ENCODE data around the gene ARHGAP6. TPM values are rescaled to one million over a fixed set of nuclear protein-coding genes. Genes with fewer than 3 reads are reported as not detected.

ARHGAP6 gene
- total and polyA plus RNA-seq, 9 of the 15 experiments (the other 6 are each of a cell fraction or from before 2014, with no cell fraction given), result 12.5 to 63.6 (median 41.8) TPM

GRCh38 chrX:11461201-11462001 is 204.3 kb downstream of the ARHGAP6 start (continued):
- no peak for TF ChIP-seq ZBTB40 (IDR thresholded peaks at IDR 0.05)
- TF ChIP-seq ZBTB40 (CRISPR knock-in tag; IDR thresholded peaks at IDR 0.05), result no peak
- peak in 1 of 2 experiments; percentile 30; a peak in 1 of 4 replicates for TF ChIP-seq ZNF639 (CRISPR knock-in tag; conservative IDR thresholded peaks at IDR 0.05 in 1 of 2, IDR thresholded peaks at IDR 0.05 in 1 of 2)
- no peak for TF ChIP-seq NFYB (IDR thresholded peaks at IDR 0.05; ENCODE audit: extremely low read depth, insufficient read length)
- no peak for TF ChIP-seq ZNF830 (CRISPR knock-in tag; IDR thresholded peaks at IDR 0.05)
- TF ChIP-seq, protein P1, sequence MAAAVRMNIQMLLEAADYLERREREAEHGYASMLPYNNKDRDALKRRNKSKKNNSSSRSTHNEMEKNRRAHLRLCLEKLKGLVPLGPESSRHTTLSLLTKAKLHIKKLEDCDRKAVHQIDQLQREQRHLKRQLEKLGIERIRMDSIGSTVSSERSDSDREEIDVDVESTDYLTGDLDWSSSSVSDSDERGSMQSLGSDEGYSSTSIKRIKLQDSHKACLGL (CRISPR knock-in tag; IDR thresholded peaks at IDR 0.05; ENCODE audit: borderline replicate concordance, poor library complexity, severe bottlenecking), result no peak
- no peak for TF ChIP-seq ZNF140 (CRISPR knock-in tag; IDR thresholded peaks at IDR 0.05)
- TF ChIP-seq PTBP1 (IDR thresholded peaks at IDR 0.05; ENCODE audit: low read depth, low read length), result no peak
- no peak for TF ChIP-seq BRCA1 (IDR thresholded peaks at IDR 0.05)
- no peak for TF ChIP-seq BRCA1 (CRISPR knock-in tag; IDR thresholded peaks at IDR 0.05)
- TF ChIP-seq ELF4 (CRISPR knock-in tag; IDR thresholded peaks at IDR 0.05), result no peak
- TF ChIP-seq PRPF4 (IDR thresholded peaks at IDR 0.05; ENCODE audit: insufficient read depth, low read depth, low read length, poor library complexity, severe bottlenecking), result no peak
- no peak for TF ChIP-seq ARID2 (IDR thresholded peaks at IDR 0.05)
- TF ChIP-seq HDAC3 (IDR thresholded peaks at IDR 0.05; ENCODE audit: borderline replicate concordance, partially characterized antibody), result peak; percentile 83
- TF ChIP-seq ZNF507 (tag; conservative IDR thresholded peaks at IDR 0.05), result no peak
